A673 (cell line): ENCODE results near the gene GRIN2A. TPM values are rescaled to one million over a fixed set of nuclear protein-coding genes. Genes with fewer than 3 reads are reported as not detected.

Experiments
- BruUV-seq: library from RNA; stranded (reverse); fragments of 400-500 nt; replicated peaks from 2 replicates; lab custom pipeline; 2021; lab: Mats Ljungman, UMichigan
- CTCF ChIA-PET: fragments of 300-600 bp; sonication (Branson Sonifier 250); formaldehyde crosslinking; loops from one replicate; lab custom pipeline; 2022; ENCODE audit warnings: antibody characterized with exemption; lab: Charles Lee
- POLR2A ChIA-PET: fragments of 300-600 bp; sonication (Branson Sonifier 250); formaldehyde crosslinking; loops from one replicate; lab custom pipeline; 2022; ENCODE audit warnings: antibody characterized with exemption; ENCODE audit not compliant: low non-redundant PET; lab: Charles Lee
- DNase-seq: peaks from one replicate; pipeline ENCODE4 v3.0.0-alpha.2; 2015; ENCODE audit warnings: low spot score
- H3K27ac ChIP-seq: fragments of 200-600 bp; sonication (generic); 2 replicates; pipeline ENCODE4 v1.5.1; 2016; ENCODE audit warnings: mixed run types, low read depth, mild to moderate bottlenecking, mixed read lengths, antibody characterized with exemption, low read length; ENCODE audit not compliant: poor library complexity, severe bottlenecking
- H3K27me3 ChIP-seq: fragments of 200-600 bp; sonication (generic); replicated peaks from 2 replicates; pipeline ENCODE4 v1.6.1; 2017; ENCODE audit warnings: mixed run types, low read depth, mild to moderate bottlenecking, mixed read lengths, antibody characterized with exemption, low read length; ENCODE audit not compliant: insufficient read depth, poor library complexity
- H3K36me3 ChIP-seq: fragments of 200-600 bp; sonication (generic); 2 replicates; pipeline ENCODE4 v1.6.1; 2016; ENCODE audit warnings: mixed run types, mild to moderate bottlenecking, mixed read lengths, antibody characterized with exemption, low read length; ENCODE audit not compliant: insufficient read depth, poor library complexity, severe bottlenecking
- H3K4me1 ChIP-seq: fragments of 200-600 bp; sonication (generic); 2 replicates; pipeline ENCODE4 v1.6.1; 2017; ENCODE audit warnings: mixed run types, mild to moderate bottlenecking, mixed read lengths, antibody characterized with exemption, low read length; ENCODE audit not compliant: insufficient read depth, poor library complexity, severe bottlenecking
- H3K4me3 ChIP-seq: fragments of 200-600 bp; sonication (generic); 2 replicates; pipeline ENCODE4 v1.5.1; 2016; ENCODE audit warnings: low read depth, mixed run types, mild to moderate bottlenecking, mixed read lengths, low read length; ENCODE audit not compliant: poor library complexity, severe bottlenecking
- H3K9me3 ChIP-seq: fragments of 200-600 bp; sonication (generic); 2 replicates; pipeline ENCODE4 v1.6.1; 2016; ENCODE audit warnings: mixed run types, low read depth, mild to moderate bottlenecking, mixed read lengths, antibody characterized with exemption, low read length; ENCODE audit not compliant: poor library complexity, severe bottlenecking
- EZH2 ChIP-seq: fragments of 200-600 bp; sonication (generic); IDR thresholded peaks from 2 replicates; pipeline ENCODE4 v1.6.1; 2017; ENCODE audit warnings: borderline replicate concordance, low read depth, mild to moderate bottlenecking, mixed read lengths, antibody characterized with exemption, low read length; ENCODE audit not compliant: poor library complexity, severe bottlenecking
- intact Hi-C: fragments of 100-400 bp; cut with micrococcal nuclease; formaldehyde crosslinking; loops from one replicate; pipeline ENCODE4 v1.10.0; 2022; ENCODE audit not compliant: unreplicated experiment
- total RNA-seq: library from RNA; stranded (reverse); gene quantifications from 2 replicates; pipeline ENCODE4 v1.2.3, GENCODE V29; 2021
- TF ChIP-seq, protein P1 (sequence below): fragments of 300-800, 200-600 bp; sonication (generic); conservative IDR thresholded peaks from 2 replicates; pipeline ENCODE4 v1.5.1; 2017; ENCODE audit warnings: low read depth, mild to moderate bottlenecking, antibody characterized with exemption, low read length, moderate library complexity, mixed read lengths

The GRIN2A gene
- total RNA-seq, 1 experiment from 2014 or later, result 1.2 TPM

GRCh38 chr16:9826656-9827055 lies 355.6 kb downstream of the GRIN2A start:
- Histone ChIP-seq H3K4me3 (no peak overlapping the region), H3K4me1 (no peaks in the 10 kb centered on the region), H3K27me3 (peaks cover 7% of the 10 kb centered on the region), H3K36me3 (no peaks in the 10 kb centered on the region), H3K27ac (no peak overlapping the region), H3K9me3 (no peaks in the 10 kb centered on the region)
- no TSS peak for BruUV-seq
- intact Hi-C loops, result no loop called here
- ChIA-PET CTCF (no interaction called here), POLR2A (no interaction called here)
- no peak for DNase-seq
- TF ChIP-seq EZH2, result no peak
- TF ChIP-seq, protein P1, sequence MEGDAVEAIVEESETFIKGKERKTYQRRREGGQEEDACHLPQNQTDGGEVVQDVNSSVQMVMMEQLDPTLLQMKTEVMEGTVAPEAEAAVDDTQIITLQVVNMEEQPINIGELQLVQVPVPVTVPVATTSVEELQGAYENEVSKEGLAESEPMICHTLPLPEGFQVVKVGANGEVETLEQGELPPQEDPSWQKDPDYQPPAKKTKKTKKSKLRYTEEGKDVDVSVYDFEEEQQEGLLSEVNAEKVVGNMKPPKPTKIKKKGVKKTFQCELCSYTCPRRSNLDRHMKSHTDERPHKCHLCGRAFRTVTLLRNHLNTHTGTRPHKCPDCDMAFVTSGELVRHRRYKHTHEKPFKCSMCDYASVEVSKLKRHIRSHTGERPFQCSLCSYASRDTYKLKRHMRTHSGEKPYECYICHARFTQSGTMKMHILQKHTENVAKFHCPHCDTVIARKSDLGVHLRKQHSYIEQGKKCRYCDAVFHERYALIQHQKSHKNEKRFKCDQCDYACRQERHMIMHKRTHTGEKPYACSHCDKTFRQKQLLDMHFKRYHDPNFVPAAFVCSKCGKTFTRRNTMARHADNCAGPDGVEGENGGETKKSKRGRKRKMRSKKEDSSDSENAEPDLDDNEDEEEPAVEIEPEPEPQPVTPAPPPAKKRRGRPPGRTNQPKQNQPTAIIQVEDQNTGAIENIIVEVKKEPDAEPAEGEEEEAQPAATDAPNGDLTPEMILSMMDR, result no peak

DNA sequence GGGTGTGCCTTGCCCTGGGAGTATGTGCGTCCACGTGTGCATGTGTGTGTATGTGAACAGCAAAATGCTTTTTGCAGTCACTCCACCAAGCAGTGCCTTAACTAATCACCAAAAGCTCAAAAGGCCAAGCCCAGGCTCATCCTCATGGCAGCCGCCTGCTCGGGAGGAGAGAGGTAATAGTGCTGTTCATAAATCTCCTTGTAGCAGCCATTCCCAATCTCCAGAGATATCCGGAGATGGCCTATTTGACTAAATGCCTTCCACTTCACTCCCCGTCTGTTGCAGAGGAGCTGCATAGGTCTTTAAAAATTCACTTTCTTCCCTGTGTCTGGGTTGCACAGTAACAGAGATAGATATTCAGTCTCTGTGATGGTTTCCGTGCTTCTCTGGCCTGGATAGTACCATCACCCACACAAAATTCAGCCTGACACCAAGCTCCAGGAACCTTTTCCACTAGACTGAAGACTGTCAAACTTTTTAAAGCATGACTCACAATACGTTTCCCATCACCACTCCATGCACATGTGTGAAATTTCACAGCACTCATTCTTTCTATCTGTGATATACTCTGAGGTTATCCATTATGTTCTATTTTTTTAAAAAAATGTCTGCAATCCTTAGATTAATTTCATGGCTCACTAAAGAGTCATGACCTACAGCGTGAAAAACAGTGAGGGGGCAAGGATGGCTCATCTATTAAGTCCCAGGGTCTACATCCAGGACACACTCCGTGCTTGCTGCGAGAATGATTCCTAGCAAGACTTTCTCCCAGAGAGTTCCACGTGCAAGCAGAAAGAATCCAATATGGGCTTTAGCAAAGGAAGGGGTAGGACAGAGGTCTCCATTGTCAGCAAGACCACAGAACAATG lies 357.8 kb downstream of the GRIN2A start:
- TF ChIP-seq, protein P1, result no peak
- no peak for TF ChIP-seq EZH2
- Histone ChIP-seq H3K27me3 (peaks cover 4% of the 10 kb centered on the region), H3K36me3 (no peaks in the 10 kb centered on the region), H3K4me1 (no peaks in the 10 kb centered on the region), H3K9me3 (no peaks in the 10 kb centered on the region), H3K27ac (no peak overlapping the region), H3K4me3 (no peak overlapping the region)
- CTCF ChIA-PET, result no interaction called here
- BruUV-seq, result no TSS peak
- no peak for DNase-seq
- POLR2A ChIA-PET, result no interaction called here
- intact Hi-C loops, result no loop called here

GRCh38 chr16:9823510-9823909 lies 358.7 kb downstream of the GRIN2A start:
- Histone ChIP-seq H3K9me3 (no peaks in the 10 kb centered on the region), H3K4me3 (no peak overlapping the region), H3K36me3 (no peaks in the 10 kb centered on the region), H3K4me1 (no peaks in the 10 kb centered on the region), H3K27me3 (peaks cover 4% of the 10 kb centered on the region), H3K27ac (no peak overlapping the region)
- CTCF ChIA-PET, result no interaction called here
- intact Hi-C loops, result no loop called here
- BruUV-seq, result no TSS peak
- no peak for DNase-seq
- POLR2A ChIA-PET, result no interaction called here
- TF ChIP-seq EZH2, result no peak
- TF ChIP-seq, protein P1, result no peak
